Limb (tissue), 2 donors: ENCODE data around the gene NCOA6.

ENCODE experiments used
- DNase-seq, 2 donors: peaks; one replicate each; pipeline ENCODE4 v3.0.0-alpha.2; 2016; ENCODE audit errors: extremely low spot score in 2 of 2

NCOA6 gene

GRCh38 chr20:34825530-34826362 is at the start of gene NCOA6:
Gene NCOA6, minus strand, starts transcription at chr20:34825651. Its CDS starts 43,296 bp downstream, at chr20:34782355.
- peak; percentile 68 to 94 for DNase-seq

DNA sequence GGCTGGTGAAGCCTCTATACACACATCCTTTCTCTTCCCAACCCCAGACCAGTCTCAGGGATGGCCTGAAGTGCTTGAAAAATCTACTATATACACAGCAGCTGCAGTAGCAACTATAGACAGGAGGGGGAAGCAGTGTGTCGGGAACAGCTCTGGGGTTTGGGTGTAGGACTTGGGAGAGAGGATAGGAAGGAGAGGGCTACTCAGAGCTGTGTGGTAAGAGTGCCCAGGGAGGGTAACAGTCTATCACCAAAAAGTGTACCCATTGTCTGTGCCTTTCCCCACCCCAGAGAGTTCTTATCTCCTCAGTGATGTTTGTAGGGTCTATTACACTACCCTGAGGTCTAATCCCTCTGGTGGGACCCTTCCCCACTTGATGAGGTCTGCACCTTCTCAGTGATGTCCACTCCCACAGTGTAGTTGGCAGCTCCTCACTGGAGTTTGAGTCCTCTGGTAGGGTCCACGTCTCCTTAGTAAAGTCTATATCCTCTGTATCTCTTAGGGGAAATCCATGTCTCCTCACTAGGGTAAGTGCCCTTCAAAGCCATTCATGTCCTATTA is 48.7 kb upstream of the NCOA6 start:
- peak; percentile 81 for DNase-seq

GRCh38 chr20:34873583-34874093 is 48.2 kb upstream of the NCOA6 start:
- no peak for DNase-seq

GRCh38 chr20:34872622-34873224 is 47.3 kb upstream of the NCOA6 start, which contains the start of gene GGT7:
Gene GGT7, minus strand, starts transcription at chr20:34872856. Its CDS starts 41 bp downstream, at chr20:34872815.
- peak; percentile 77 to 91 for DNase-seq

- no peak for DNase-seq
Observed at GRCh38 chr20:34871966-34872621, 46.6 kb upstream of the NCOA6 start.

GRCh38 chr20:34871320-34871926 is 46.0 kb upstream of the NCOA6 start:
- no peak for DNase-seq

DNA sequence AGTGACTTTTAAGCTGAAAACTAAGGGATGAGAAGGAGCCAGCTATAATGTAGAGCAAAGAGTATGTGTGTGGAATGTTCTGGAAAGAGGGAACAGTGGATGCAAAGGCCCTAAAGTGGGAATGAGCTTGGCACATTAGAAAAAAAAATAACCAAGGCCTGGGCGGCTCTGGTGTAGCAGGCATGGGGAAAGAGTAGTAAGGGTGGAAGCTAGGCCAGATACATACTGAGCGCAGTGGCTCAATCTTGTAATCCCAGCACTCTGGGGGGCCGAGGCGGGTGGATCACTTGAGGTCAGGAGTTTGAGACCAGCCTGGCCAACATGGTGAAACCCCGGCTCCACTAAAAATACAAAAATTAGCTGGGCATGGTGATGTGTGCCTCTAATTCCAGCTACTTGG is 38.8 kb upstream of the NCOA6 start:
- DNase-seq: no peak

DNA sequence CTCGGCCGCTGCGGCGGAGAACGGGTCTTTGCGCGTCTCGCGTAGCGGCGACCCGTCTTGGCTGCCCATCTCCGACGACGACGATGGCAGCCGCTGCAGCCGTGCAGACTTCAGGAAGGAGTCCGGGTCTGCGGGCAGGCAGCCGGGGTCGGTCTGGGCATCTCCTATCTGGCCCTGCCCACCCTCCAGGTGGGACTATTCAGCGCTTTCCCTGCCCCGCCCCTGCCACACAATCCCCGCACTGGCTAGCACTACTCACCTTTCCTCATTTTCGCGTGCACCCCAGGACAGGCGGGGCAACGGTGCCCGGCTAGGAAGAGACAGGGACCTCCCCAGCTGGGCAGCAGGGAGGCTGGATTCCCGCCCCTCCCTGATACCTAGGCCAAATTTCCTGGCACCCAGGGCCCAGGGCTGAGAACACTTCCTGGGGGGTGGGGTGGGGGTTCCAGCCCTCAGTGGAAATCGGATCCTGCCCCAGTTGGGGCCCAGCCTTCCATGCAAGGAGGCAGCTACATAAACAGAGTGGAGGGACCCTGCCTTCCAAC is 38.0 kb upstream of the NCOA6 start:
- no peak for DNase-seq

- DNase-seq: no peak
Observed at GRCh38 chr20:34862724-34863123, 37.3 kb upstream of the NCOA6 start.

DNA sequence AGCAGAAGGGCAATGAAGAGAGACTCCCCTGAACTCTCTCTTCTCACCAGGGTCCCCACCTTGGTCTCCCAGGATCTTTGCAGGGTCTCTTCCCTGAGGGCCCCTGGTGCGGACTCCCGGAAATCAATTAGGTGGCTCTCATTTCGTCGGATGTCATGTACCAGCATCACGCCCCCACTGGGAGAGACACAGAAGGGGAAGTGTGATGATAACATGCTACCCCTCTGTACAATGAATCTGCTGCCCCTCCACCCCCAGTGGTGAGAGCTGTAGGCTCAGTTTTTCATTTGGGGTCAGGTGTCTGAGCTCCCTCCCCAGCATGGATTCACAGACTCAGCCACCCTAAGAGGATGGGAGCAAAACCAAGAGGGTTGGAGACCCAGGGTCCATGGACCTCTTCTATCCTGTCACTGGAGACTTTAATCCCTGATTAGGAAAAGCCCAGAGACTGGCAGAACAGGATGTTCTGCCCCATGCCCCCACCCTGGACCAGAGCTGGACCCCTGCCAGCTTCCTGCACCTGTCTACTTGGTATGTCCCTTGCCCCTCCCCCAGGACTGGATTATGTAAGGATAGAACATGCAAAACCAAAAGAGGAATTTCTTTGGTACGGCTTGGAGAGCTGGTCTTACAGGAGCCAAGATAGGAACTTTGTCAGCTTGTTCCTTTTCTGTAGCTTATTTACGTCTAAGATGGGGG is 36.1 kb upstream of the NCOA6 start:
- no peak for DNase-seq

GRCh38 chr20:34859826-34860545 is 34.5 kb upstream of the NCOA6 start:
- no peak for DNase-seq

- DNase-seq: no peak
Observed at GRCh38 chr20:34859367-34859766, 33.9 kb upstream of the NCOA6 start.

- DNase-seq: no peak
Observed at GRCh38 chr20:34852298-34852697, 26.8 kb upstream of the NCOA6 start.

DNA sequence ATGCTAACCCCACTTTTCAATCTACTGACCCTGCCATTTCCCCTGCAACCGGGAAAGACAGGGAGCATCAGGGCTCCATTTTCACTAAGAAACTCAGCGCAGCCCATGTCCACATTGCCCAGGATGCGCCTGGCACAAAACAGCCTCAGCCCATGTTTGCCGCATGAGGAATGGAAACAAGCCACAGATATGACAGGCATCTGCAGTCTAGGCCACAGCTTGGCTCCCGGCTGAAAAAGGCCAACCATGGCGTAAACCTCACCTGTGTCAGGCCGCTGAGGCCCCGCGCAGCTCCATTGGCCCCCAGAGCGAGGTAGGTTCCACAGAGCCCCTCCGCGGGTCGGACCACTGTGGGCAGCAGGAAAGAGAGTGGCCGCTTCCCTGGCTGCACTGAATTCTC is 25.5 kb upstream of the NCOA6 start:
- no peak for DNase-seq

GRCh38 chr20:34849778-34850177 is 24.3 kb upstream of the NCOA6 start:
- no peak for DNase-seq

DNA sequence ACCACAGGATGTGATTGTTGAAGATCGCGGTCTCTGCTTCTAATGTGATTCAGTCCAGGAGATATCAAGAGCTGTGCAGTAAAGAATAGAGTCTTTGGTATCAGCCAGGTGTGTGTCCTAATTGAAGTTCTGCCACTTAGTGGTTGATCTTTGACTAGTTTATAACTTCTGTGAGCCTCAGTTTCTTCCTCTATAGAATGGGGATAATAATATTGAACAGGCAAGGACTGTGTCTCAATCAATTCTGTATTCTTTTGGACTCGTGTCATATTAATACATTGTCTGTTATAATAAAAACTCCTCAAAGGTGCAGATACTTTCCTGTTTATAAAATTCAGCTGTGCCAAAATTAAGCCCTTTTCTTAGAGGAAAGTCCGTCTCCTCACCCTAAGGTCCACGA is 23.1 kb upstream of the NCOA6 start:
- no peak for DNase-seq

DNA sequence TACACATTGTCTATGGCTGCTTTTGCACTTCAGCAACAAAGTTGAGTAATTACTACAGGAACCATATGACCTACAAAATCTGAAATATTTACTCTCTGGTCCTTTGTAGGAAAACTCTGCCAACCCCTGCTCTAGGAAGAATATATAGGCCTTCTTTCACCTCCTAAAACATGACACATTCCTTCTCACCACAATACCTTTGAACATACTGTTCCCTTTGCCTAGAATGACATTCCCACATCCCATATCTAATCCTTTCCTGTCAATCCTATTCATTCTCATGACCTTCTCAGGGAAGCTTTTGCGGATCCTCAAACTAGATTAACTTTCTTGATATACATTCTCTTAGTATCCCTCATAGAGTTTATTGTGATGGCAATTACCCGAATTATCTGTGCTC is 18.0 kb upstream of the NCOA6 start:
- no peak for DNase-seq

GRCh38 chr20:34842143-34842542 is 16.7 kb upstream of the NCOA6 start:
- DNase-seq: no peak

- DNase-seq: peak in 1 of 2 donors; percentile 58
Observed at GRCh38 chr20:34834459-34834893, 9.0 kb upstream of the NCOA6 start.

DNA sequence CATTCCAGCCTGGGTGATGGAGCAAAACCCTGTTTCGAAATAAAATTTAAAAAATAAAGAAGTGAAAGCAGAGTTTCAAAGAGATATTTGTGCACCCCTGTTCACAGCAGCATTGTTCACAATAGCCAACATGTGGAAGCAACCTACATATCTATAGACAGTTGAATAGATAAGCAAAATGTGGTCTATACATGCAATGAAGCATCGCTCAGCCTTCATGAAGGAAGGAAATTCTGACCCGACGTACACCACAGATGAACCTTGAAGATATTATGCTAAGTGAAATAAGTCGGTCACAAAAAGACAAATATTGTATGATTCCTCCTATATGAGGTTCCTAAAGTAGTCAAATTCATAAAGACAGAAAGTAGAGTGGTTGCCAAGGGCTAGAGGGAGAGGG is 6.5 kb upstream of the NCOA6 start:
- no peak for DNase-seq
